Fibroblast of peridontal ligament (primary cell): ENCODE measurements around the gene PACS2.

Source experiments
- DNase-seq: peaks from one replicate; pipeline ENCODE4 v3.0.0-alpha.2; 2010; ENCODE audit errors: extremely low read depth

Gene PACS2

DNA sequence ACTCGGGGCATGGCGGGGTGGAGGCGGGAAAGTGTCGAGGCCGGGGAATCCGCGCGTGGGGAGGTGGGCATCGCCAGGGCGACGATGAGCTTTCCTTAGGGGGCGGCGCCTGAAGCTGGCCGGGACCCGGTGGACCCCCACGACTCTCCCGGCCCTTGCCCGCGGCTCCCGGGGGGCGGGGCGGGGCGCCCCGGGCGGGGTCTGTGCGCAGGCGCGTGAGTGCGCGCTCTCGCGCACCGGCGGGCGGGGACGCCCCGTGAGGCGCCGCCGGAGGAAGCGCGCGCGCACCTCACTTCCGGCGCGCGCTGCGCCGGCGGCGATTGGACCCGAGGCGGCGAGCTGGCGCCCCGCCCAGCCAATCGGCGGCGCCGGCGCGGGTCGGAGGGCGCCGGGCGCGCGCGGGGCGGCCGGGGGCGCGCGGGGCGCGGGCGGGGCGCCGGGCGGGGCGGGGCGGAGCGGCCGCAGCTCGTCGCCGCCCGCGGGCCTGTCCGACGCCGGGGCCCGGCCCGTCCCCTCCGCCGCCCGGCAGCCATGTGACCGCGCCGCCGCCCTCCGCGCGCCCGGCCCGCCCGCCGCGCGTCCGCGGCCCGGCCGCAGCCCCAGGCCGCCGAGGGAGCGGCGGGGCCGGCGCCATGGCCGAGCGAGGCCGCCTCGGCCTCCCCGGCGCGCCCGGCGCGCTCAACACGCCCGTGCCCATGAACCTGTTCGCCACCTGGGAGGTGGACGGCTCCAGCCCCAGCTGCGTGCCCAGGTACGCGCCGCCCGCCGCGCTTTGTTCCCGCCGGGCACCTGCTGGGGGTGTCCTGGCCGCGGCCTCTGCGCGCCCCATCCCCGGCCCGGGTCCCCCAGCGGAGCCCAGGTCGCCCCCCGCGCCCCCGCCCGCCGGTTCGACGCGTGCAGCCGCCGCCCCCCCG lies at the start of gene PACS2:
Gene PACS2 (plus strand): TSS at position 462 of the 914 bp plus-strand sequence. CDS start 171 bp downstream, at position 633.
- peak; percentile 74 for DNase-seq

DNA sequence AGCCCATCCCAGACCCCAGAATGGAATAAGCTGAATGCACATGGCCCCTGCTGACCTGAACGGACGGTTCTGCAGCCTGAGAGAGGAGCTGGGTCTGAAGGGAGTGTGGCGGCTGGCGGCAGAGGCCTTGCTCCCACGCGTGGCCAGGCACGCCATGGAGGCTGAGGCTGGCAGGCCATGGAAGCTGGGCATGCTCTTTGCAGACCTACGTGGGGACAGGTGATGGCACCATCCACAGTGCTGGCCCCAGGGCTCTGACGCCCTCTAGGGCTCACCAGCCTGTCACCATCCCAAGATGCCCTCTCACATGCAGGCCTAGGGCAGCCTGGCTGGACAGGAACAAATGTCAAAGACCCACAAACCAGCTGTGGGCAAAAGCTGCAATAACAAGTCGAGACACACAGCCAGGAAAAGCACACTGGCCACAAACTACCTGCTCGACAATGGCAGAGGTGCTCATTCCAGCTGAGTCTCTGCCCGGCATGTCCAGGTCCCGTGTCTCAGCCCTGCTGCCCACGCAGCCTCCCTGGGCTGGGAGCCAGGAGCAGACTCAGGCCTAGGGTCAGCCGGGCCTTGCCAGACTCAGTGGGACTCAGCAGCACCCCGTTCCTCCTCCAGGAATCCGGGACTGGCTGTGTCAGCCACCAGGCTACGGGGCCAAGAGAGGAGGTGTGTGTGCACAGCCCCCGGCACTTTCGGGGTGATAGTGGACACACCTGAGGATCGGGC lies 46.6 kb upstream of the PACS2 start:
- DNase-seq: no peak

DNA sequence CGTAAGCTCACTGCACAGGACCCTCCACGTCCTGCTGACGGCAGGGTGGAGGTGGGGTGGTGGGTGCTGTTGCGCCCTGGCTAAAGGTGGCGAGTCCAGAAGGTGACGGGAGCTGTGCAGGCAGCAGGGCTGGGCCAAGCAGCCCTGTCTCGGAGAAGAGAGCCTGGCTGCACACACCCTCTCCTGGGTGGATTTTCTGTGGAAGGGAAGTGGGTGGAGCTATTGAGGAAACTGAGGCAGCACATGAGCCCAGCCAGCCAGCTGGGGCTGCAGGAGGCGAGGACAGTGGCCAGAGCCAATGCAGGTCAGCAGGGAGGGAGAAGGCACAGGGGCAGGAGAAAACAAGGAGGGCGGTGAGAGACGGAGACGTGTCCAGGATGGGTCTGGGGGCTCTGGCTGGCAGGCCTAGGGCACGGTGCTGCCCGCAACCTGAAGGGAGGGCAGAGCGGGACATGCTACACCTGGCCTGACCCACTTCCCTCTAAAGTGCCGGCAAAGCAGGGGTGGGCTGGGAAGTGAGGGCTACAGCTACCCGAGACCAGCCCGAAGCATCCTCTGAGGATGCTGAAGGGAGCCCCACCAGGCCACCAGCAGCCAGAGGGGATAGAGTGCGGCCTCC lies 45.7 kb upstream of the PACS2 start:
- no peak for DNase-seq

DNA sequence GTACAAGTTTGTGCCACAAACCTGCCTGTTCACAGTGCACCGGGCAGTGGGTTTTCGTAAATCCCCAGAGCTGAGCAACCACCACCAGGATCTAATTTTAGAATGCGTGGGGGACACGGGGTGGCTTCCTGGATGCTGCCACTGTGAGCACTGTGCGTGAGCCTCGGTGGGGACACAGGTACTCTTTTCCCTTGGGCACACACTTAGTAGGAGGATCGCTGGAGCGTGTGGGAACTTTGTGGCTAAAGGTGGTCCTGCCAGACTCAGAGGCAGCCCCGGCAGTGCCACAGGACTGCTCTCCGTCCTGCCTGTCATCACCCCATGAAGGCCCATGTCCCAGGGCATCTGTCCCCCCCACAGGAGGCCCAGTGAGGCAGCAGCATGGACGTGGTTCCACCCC lies 45.1 kb upstream of the PACS2 start:
- no peak for DNase-seq

DNA sequence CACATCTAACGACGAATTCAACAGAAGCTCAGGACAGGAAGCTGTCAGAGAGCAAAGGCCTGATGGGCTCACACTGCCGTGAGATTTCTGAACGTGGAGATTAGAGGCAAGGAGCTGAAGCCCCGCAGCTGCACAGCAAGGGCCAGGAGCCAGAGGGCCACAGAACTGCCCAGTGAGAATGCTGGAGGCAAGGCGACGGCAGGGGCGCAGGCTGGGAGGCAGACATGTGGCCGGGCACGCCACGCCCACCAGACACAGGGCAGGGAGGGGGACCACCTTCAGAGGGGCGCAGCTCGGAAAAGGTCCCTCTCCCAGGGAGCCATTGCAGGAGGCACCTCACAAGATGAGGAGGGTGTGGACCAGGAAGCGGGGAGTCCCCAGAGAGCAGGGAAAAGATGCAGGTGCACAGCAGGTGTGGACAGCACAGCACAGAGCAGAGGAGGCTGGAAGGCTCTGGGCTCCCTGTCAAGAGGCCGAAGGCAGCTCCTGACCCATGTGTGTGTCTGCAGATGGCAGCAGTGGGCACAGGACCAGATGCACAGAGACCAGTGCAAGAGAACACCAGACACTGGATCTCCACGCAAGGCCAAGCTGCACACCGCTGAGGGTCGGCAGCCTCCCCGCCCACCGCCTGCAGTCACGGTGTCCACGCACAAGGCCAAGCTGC lies 43.2 kb upstream of the PACS2 start:
- DNase-seq: no peak

DNA sequence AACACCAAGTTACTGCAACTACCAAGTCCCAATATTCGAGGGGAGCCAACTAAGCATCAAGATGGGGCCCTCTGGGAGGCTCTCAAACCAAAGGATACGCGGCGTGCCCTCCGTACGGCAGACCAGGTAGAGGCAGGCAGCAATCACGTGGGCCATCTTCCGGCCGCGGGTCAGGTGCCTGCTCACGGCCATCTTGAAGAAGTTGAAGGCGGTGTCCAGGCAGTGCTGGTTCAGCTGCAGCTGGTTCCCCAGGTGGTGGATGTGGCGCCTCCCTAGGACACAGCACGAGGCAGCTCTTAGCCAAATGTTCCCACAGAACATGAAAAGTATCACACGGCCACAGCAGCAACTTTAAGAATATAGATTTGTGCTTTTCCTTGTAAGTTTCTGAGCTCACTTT lies 41.9 kb upstream of the PACS2 start:
- no peak for DNase-seq

DNA sequence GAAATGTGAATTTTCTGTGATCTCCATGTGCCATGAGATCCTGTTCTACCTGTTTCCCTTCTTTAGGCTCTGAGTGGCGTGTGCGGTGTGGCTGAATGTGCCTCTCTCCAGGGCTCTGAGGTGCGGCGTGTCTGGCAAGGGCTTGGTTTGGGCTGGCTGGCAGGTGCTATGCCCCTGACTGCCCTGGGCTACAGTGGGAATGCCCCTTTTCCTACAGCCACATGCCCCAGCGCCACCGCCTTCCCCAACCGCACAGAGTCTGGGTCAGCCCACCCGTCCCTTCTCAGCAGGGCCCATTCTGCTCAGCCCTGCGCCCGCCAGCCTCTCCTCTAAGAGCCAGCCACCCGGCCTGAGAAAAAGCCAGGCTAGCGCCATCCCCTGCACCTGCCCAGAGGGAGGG lies 41.5 kb upstream of the PACS2 start:
- DNase-seq: no peak

DNA sequence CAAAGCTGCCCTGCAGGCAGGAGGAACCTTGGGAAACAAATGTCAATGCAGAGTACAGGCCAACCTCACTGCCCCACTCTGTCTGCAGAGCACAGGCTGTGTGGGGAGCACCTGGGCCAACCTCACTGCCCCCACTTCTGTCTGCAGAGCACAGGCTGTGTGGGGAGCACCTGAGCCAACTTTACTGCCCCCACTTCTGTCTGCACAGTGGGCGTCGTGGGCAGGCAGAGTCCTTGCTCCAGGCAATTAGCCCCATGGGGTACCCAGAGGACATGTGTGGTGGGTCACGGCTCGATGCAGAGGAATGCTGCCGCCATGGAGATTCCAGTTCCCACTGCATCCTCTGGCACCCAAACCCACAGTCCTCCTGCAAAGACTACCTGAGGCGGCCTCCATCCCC lies 39.9 kb upstream of the PACS2 start:
- no peak for DNase-seq

DNA sequence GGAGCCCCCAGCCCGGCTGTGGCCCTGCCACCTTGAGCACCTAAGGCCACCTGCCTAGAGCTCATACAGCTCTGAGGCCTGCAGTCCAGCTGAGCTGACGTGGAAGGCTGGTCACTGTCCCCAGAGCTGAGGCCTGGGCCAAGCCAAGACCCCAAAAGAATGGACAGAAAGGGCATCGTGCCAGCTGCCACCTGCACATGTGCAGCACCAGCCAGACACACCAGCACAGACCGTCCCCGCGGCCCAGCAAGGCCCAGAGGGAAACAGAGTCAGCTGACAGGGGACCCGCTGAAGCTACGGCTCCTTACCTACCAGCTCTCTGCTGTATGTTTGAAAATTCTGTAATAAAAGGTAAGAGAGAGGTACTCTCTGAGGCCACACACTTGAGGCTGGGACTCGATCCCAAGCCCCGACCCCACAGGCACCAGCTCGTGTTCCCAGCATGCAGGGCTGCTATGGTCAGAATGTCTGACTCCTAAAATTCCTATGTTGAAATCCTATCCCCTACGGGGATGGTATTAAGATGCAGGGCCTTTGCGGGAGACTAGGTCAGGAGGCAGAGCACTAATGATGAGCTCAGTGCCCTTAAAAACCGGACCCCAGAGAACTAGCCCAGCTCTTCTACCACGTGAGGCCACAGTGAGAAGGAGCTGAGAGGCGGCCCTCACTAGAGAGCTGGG lies 39.1 kb upstream of the PACS2 start:
- DNase-seq: peak; percentile 91

DNA sequence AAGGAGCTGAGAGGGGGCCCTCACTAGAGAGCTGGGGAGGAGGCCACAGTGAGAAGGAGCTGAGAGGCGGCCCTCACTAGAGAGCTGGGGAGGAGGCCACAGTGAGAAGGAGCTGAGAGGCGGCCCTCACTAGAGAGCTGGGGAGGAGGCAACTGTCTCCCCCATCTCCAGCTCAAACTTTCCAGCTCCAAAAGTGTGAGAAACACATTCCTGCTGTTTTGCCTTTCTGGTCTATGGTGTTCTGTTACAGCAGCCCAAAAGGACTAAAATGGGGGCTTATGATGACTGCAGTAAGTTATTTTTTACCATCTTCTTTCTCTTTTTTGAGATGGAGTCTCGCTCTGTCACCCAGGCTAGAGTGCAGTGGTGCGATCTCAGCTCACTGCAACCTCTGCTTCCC lies 37.1 kb upstream of the PACS2 start:
- DNase-seq: peak; percentile 3

DNA sequence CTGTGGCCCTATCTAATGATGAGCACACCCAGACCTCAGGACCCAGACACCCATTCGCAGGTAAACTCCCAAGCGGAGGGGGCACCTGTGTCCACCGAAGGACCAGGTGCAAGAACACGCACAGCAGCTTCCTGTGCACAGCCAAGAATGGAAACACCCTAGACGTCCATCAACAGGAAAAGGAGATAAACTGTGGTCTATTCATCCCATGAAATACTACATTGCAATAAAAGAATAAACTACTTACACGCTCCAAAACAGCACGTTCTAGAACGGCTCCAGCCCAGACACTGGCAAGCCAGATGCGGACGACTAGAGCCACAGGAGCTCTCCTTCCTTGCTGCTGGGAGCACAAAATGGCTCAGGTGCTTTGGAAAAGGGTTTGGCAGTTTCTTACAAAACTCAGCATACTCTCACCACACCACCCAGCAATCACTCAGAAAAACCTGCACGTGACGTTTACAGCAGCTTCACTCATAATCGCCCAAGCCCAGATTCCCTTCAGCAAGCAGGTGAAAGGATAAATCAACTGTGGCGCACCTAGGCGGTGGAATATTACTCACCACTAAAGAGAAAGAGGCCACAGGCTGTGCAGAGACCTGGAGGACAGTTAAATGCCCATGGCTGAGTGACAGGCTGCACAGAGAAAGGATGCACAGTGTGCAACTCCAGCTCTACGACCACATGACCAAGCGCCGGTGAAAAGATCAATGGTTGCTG lies 34.7 kb upstream of the PACS2 start:
- no peak for DNase-seq

DNA sequence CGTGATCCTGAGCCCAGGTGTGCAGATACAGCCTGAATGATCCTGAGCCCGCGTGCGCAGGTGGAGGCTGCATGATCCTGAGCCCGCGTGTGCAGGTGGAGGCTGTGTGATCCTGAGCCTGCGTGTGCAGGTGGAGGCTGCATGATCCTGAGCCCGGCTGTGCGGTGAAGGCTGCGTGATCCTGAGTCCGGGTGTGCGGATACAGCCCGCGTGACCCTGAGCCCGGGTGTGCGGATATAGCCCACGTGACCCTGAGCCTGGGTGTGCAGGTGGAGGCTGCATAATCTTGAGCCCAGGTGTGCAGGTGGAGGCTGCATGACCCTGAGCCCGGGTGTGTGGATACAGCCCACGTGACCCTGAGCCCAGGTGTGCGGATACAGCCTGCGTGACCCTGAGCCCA lies 34.0 kb upstream of the PACS2 start:
- no peak for DNase-seq

DNA sequence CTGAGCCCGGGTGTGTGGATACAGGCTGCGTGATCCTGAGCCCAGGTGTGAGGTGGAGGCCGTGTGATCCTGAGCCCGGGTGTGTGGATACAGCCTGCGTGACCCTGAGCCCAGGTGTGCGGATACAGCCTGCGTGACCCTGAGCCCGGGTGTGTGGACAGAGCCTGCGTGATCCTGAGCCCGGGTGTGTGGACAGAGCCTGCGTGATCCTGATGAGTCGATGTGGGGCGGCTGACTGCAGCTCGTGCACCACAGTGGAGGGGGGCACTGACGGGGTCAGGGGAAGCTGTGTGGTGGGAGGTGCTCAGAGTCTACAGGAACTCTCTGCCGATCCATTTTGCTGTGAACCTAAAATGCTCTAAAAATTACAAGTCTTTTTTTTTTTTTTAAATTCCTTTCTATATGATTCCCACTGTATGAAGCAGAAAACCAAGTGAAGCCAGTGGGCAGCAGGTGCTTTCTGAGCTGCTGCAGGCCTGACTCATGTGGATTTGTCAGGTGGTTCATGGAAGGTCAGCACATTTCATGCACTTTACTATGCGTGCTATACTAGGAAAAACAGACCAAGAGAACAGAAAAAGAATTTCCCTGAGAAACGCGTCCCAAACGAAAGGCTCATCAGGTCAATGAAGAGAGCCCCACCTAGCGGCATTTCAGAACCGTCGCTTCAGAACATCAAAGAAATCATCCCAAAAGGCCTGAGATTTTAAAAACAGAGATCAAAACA lies 33.0 kb upstream of the PACS2 start:
- peak; percentile 81 for DNase-seq

DNA sequence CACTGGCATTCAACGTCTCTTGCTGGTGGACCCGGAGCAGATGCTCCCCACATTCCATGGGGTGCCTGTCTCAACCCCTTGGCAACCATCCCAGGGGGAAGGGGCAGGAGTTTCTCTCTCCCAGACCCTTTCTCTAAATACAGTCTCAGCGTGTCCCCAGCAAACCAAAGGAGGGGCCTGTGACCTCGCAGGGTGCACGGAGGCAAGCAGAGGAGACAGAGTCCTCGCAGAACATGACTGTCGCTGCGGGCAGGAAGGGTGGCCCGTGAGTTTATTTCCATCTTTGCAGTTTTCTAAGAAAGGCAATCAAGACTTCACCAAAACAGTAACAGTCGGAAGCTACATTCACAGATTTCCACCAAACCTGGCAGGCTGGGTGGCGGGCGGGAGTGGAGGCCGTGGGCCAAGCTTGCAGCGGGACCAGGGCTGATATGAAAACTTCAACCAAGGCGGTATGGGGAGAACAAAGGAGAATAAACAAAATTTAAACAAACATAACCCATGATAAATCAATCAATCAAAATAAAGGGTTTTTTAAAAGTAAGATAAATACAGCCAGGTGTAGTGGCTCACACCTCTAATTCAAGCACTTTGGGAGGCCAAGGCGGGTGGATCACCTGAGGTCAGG lies 32.3 kb upstream of the PACS2 start:
- no peak for DNase-seq

DNA sequence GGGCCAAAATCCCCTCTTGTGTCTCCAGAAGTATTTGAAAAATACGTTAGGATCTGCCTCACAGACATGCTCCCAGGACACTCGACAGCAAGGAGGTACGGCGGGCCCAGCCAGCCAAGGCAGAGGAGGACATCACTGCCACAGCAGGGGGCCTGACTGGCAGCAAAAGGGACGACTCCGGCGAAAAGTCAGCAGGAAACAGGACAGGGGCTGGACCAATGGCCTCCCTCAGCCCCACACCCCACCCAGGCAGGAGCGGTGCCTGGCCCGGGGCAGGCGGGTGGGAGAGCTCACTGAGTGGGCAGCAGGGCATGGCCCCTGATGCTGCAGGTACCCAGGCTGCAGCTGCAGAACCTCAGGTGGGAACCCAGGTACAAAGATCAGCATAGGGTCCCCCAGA lies 31.5 kb upstream of the PACS2 start:
- DNase-seq: no peak

DNA sequence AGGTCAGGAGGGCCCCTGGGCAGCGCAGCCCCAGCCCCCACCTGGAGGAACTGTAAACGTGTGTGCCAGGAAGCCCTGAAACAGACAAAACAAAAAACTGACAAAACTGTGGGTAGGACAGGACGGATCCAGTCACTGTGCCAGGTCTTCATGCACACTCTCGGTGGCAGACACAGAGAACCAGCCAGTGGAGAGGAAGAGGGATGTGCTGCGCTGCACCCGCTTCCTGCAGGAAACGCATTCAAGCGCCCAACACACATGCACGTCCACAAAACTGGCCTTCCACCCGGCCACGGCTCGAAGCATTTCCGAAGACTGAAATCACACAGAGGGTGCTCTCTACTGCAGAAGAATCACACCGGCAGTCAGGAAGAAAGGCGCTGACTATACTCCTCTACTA lies 30.6 kb upstream of the PACS2 start:
- no peak for DNase-seq

DNA sequence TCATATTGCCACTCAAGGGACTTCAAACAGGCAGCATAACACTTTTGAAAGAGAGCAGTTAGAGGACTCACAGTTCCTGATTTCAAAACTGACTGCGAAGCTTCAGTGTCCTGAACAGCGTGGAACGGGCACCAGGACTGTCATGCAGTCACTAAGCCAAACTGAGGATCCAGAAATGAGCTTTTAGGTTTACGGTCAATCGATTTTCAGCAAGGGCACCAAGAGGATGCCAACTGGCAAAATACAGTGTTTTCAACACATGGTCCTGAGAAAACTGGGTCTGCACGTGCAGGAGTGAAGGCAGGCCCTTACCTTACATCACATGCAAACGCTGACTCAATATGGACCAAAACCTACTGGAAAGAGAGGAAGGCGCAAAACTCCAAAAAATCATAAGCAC lies 29.4 kb upstream of the PACS2 start:
- DNase-seq: no peak

DNA sequence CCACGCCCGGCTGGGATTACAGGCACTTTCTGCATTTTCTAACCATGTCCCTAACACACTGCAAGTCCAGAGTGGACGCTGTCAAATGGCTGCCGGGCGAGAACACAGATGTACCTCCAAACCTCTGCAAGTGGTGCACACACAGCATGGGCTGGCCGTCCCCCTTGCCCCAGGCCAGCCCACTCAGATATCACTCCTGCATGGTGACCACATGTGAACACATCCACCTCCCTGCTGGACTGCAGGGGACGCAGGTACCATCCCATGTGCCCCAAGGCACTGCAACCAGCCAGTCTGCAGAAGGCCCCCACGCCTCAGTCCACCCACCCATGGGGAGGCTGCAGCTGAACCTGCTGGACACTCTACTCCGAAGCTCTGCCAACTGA lies 27.8 kb upstream of the PACS2 start:
- no peak for DNase-seq

DNA sequence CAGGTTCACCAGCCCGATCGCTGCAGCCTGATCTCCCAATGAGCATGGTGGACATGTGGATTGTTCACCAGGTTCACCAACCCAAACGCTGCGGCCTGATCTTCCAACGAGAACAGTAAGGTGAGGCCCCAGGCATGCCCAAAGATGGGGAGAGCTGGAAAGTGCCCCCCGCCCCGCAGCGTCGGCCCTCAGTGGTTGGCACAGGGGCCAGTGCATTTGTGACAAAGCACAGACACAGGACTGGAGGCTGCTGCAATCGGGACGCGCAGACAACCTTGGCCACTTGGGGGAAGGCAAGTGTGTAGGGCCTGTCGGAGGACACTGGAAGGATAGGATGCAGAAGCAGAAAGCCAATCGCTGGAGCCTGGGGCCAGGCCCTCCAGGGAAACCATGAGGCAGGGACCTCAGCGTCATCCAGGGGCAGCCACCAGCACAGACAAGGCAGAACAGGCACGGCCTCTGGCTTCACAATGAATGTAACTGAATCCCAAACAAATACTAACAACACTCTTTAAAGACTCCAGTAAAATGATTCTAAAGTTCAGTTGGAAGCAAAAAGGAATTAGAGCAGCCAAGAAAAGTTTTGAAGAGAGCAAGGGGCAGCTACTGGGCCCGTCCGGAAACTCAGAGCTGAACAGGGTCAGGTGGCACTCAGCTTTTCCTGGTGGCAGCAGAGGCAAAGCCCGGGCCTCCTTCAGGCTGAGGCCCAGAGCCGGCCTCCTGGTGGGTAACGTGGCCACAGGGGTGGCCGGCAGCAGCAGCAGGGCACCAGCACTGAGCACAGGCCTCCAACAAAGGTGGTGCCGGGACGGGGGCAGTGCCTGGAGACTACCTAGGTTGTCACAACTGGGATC lies 27.1 kb upstream of the PACS2 start:
- no peak for DNase-seq
